Stimulated activated naive CD8-positive, alpha-beta T cell treated with anti-CD3 and anti-CD28 coated beads, Interleukin-15, amount 100 ng/mL, for 72 hours (primary cell): ENCODE data around the gene FAM24B.
"Not testable (repeated sequence)": the region's sequence is repeated elsewhere in the genome, so short reads cannot be mapped to it uniquely, and the experiment has no call there.

Experiments
- ATAC-seq: fragments of 150-1000 bp; cut with Tn5 transposase; 2 replicates; pipeline ENCODE4 v1.10.0; 2021; ENCODE audit warnings: mild to moderate bottlenecking, moderate library complexity
- DNase-seq, 2 donors: peaks; one replicate each; pipeline ENCODE4 v3.0.0; 2021 to 2022
- H3K27ac Mint-ChIP-seq, 2 donors: one replicate each; pipeline ENCODE4 v1.8.0; 2022; ENCODE audit warnings: mild to moderate bottlenecking in 2 of 2, mixed read lengths in 2 of 2, moderate library complexity in 2 of 2
- H3K27me3 Mint-ChIP-seq: one replicate; pipeline ENCODE4 v1.8.0; 2022; ENCODE audit warnings: mixed read lengths
- H3K4me1 Mint-ChIP-seq: one replicate; pipeline ENCODE4 v1.8.0; 2022; ENCODE audit warnings: mild to moderate bottlenecking, mixed read lengths
- H3K4me3 Mint-ChIP-seq, 2 donors: one replicate each; pipeline ENCODE4 v1.8.0; 2022; ENCODE audit warnings: mild to moderate bottlenecking in 2 of 2, mixed read lengths in 2 of 2, moderate library complexity in 1 of 2
- H3K9me3 Mint-ChIP-seq, 2 donors: one replicate each; pipeline ENCODE4 v1.8.0; 2022; ENCODE audit warnings: mixed read lengths in 2 of 2

Gene FAM24B

DNA sequence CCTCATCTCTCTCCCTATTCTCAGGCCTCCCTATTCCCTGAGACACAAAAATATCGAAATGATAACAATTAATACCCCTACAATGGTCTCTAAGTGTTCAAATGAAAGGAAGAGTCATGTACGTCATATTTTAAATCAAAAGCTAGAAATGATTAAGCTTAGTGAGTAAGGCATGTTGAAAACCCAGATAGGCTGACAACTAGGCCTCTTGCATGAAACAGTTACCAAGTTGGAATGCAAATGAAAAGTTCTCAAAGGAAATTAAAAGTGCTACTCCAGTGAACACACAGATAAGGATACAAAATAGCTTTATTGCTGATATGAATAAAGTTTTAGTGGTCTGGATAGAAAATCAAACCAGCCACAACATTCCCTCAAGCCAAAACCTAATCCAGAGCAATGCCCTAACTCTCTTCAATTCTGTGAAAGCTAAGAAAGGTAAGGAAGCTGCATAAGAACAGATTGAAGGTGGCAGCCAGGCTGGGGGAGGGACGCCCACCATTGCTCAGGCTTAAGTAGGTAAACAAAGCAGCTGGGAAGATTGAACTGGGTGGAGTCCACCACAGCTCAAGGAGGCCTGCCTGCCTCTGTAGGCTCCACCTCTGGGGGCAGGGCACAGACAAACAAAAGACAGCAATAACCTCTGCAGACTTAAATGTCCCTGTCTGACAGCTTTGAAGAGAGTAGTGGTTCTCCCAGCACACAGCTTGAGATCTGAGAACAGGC lies 12.5 kb downstream of the FAM24B start:
- peaks cover 15 to 18% of the 10 kb centered on the region in 2 donors for H3K9me3 Mint-ChIP-seq
- DNase-seq, H3K4me3 Mint-ChIP-seq, H3K27me3 Mint-ChIP-seq, ATAC-seq, H3K27ac Mint-ChIP-seq: not testable (repeated sequence)
- H3K4me1 Mint-ChIP-seq = peaks cover 20% of the 10 kb centered on the region

DNA sequence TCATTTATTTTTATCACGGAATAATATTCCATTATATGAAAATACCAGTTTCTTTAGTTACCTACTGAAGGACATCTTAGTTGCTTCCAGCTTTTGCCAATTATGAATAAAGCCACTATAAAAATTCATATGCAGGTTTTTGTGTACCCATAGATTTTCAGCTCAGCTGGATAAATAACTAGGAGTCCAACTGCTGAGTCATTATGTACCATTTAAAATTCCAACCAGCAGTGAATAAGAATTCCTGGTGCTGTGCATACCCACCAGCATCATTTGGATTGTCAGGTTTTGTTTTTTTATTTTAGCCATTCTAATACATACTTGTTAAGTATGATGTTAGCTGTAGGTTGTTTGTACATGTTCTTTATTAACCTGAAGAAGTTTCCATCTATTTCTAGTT lies 14.5 kb downstream of the FAM24B start:
- H3K27me3 Mint-ChIP-seq = no peaks in the 10 kb centered on the region
- no peak for DNase-seq
- no peak overlapping the region for H3K27ac Mint-ChIP-seq
- peaks cover 14 to 16% of the 10 kb centered on the region in 2 donors for H3K9me3 Mint-ChIP-seq
- H3K4me3 Mint-ChIP-seq = no peak overlapping the region
- peaks cover 16% of the 10 kb centered on the region for H3K4me1 Mint-ChIP-seq
- ATAC-seq = no peak

DNA sequence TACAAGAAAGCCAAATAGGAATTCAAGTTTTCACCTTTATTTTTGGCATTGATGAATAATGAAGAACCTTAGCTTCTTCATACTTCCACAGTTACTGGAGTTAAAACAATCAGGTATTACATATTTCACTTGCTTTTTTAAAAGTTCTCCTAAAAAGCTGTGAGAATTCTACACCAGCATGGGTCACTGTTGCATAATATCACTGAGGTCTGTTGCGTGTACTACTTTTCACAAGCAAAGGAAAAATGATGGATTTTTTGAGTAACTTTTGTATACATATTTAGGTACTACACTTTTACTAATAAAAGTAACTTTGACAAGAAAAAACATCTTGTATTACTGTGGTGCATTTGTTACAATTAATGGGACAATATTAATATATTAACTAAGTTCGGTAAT lies 15.2 kb downstream of the FAM24B start:
- Mint-ChIP-seq H3K9me3 (peaks cover 9% of the 10 kb centered on the region in 2 donors), H3K4me3 (no peak overlapping the region), H3K27me3 (no peaks in the 10 kb centered on the region), H3K27ac (no peak overlapping the region), H3K4me1 (peaks cover 10% of the 10 kb centered on the region)
- no peak for ATAC-seq
- DNase-seq = no peak

DNA sequence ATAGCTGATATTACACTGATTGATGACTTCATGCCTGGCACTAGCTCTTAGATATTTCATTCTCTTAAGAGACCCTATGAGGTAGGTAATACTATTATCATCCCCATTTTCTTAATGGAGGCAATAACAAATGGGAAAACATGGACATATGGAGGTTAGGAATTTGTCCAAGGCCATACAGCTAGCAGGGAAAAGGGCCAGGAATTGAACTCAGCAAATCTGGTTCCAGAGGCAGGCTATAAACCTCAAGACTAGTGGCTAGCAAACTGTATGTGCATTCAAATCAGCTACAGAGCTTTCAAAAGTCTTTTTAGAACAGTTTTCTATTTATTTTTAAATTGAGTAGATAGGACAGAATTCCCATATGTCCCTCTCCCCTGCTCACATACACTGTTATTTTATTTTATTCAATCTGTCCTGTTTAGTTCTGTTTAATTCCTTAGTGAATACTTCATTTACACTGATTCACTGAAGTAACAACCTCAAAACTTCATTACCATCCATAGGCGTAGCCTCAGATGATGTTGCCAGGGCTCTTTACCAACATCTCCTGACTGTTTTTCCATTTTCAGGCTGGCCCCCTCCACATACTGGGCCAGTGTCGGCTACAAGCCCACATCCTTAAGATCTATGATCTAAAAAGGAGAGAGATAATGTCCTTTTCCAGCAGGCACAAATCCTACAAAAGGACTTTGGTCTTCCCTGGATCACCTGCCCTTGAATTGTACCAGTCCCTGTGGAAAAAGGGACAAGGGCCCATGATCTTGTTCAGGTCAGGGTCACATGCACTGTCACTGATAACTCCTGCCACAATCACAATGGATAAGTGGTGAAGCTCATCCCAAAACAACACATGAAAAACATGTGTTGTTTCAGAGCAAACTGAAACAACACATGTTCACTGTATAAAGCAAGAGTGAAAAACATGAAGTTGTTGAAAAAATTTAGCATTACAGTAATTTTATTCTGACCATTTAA lies 15.9 kb downstream of the FAM24B start:
- Mint-ChIP-seq H3K4me1 (peaks cover 10% of the 10 kb centered on the region), H3K9me3 (peaks cover 8 to 9% of the 10 kb centered on the region in 2 donors), H3K27me3 (no peaks in the 10 kb centered on the region), H3K27ac (no peak overlapping the region), H3K4me3 (no peak overlapping the region)
- no peak for ATAC-seq
- DNase-seq = no peak

DNA sequence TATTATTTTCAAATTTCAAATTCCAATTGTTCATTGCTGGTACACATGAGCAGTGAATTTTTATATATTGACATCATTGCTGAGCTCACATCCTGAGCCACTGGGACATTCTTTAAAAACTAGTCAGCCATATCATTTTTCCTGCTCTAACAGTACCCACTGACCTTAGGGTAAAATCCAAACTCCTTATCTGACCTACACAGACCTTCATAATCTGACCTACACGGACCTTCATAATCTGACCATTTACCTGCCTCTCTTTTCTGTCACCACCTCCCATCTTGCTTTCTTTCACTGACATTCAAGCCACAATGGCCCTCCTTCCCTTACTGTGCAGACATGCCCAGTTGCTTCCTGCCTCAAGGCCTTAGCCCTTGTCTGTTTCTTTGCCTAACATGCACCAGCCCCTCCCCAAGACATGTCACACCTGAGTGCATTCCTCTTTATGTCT lies 17.6 kb downstream of the FAM24B start:
- peaks cover 5 to 6% of the 10 kb centered on the region in 2 donors for H3K9me3 Mint-ChIP-seq
- no peak overlapping the region for H3K4me3 Mint-ChIP-seq
- no peak for ATAC-seq
- peaks cover 7% of the 10 kb centered on the region for H3K4me1 Mint-ChIP-seq
- DNase-seq = no peak
- no peak overlapping the region for H3K27ac Mint-ChIP-seq
- no peaks in the 10 kb centered on the region for H3K27me3 Mint-ChIP-seq

DNA sequence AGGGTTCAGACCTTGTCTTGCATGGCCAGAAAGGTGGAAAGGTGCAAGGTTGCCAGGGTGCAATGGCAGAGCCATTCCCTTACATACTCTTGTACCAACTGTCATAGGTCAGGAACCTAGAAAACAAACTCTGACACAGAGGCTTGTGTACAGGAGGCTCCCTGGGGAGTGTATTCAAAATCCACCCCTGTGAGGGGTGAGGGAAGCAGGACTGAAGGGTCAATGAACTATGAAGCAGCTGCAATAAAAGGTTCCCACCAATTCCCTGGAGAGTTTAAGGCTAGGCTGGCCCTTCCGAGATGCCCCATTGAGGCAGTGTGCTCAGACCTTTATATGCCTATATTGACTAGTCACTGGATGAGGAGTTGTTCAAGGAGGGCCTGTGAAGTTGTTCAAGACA lies 19.9 kb downstream of the FAM24B start:
- ATAC-seq = no peak
- H3K4me3 Mint-ChIP-seq = no peak overlapping the region
- DNase-seq = no peak
- no peak overlapping the region for H3K27ac Mint-ChIP-seq
- H3K4me1 Mint-ChIP-seq = peaks cover 14% of the 10 kb centered on the region
- H3K9me3 Mint-ChIP-seq = no peaks in the 10 kb centered on the region
- H3K27me3 Mint-ChIP-seq = no peaks in the 10 kb centered on the region

DNA sequence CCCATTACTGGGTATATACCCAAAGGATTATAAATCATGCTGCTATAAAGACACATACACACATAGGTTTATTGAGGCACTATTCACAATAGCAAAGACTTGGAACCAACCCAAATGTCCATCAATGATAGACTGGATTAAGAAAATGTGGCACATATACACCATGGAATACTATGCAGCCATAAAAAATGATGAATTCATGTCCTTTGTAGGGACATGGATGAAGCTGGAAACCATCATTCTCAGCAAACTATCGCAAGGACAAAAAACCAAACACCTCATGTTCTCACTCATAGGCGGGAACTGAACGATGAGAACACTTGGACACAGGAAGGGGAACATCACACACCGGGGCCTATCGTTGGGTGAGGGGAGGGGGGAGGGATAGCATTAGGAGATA lies 21.3 kb downstream of the FAM24B start:
- H3K4me1 Mint-ChIP-seq = peaks cover 27% of the 10 kb centered on the region

DNA sequence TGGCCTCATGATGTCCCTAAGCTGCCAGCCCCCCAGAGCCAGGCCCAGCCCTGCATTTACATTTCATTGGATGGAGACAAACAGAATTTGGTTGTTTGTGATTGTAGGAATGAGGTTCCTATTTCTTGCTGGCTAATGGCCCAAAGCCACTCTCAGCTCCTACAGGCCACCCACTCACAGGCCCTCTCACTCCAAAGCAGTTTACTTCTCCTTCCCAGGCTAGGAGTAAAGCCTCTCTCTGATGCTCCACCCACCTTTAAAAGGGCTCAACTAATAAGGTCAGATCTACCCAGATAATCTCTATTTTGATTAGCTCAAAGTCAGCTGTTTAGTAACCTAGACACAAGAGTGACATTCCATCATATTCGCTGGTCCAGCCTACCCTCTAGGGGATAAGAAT lies 22.5 kb downstream of the FAM24B start:
- no peaks in the 10 kb centered on the region for H3K9me3 Mint-ChIP-seq
- no peaks in the 10 kb centered on the region for H3K27me3 Mint-ChIP-seq
- peak overlapping the region in 1 of 2 donors; percentile 68 for H3K27ac Mint-ChIP-seq
- peaks cover 28% of the 10 kb centered on the region for H3K4me1 Mint-ChIP-seq
- ATAC-seq (no peak), DNase-seq (no peak)
- H3K4me3 Mint-ChIP-seq = no peak overlapping the region

More for the DNA sequence above, 21.3 kb downstream of the FAM24B start:
- not testable (repeated sequence) for ATAC-seq, H3K9me3 Mint-ChIP-seq, H3K4me3 Mint-ChIP-seq, H3K27ac Mint-ChIP-seq, DNase-seq, H3K27me3 Mint-ChIP-seq

DNA sequence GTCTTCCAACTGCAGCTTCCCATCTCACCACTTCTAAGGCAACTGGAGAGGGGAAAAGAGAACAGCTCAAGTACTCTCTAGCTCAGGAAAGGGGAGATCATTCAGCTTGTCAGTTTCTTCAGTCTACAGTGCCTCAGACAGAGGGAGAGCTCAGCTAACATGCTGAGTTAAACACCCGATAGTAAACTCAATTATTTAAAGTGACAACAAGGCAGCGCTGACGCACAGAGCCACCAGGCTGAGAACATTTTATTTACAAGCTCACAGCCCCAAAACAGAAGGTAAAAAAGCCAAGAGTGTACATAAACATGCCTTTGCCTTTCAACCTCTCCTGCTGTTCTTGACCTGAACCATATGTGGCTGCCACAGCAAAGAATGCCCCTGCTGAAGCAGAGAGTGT lies 23.6 kb downstream of the FAM24B start:
- DNase-seq (no peak), ATAC-seq (no peak)
- Mint-ChIP-seq H3K27ac (no peak overlapping the region), H3K9me3 (no peaks in the 10 kb centered on the region), H3K4me1 (peaks cover 28% of the 10 kb centered on the region), H3K4me3 (no peak overlapping the region), H3K27me3 (no peaks in the 10 kb centered on the region)

DNA sequence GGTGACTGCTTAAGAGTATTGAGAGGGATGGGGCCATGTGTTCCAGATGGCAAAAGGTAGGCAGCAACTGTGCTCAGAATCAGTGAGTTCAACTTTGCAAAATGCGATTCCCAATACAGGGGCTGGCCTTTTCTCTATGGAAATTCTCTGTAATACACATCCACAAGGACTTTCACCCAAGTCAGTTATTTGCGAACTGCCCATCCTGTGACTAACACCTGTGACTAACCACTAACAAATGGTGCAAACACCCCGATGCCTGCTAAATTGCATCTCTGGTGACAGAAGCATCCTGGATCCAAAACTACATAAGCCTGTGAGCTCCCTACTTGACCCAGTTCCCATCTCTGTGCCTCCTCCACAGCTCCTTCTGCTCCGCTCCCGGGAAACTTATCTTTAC lies 24.7 kb downstream of the FAM24B start:
- H3K9me3 Mint-ChIP-seq = no peaks in the 10 kb centered on the region
- H3K27me3 Mint-ChIP-seq = no peaks in the 10 kb centered on the region
- H3K4me1 Mint-ChIP-seq = peaks cover 28% of the 10 kb centered on the region
- H3K27ac Mint-ChIP-seq = no peak overlapping the region
- ATAC-seq (no peak), DNase-seq (no peak)
- no peak overlapping the region for H3K4me3 Mint-ChIP-seq

DNA sequence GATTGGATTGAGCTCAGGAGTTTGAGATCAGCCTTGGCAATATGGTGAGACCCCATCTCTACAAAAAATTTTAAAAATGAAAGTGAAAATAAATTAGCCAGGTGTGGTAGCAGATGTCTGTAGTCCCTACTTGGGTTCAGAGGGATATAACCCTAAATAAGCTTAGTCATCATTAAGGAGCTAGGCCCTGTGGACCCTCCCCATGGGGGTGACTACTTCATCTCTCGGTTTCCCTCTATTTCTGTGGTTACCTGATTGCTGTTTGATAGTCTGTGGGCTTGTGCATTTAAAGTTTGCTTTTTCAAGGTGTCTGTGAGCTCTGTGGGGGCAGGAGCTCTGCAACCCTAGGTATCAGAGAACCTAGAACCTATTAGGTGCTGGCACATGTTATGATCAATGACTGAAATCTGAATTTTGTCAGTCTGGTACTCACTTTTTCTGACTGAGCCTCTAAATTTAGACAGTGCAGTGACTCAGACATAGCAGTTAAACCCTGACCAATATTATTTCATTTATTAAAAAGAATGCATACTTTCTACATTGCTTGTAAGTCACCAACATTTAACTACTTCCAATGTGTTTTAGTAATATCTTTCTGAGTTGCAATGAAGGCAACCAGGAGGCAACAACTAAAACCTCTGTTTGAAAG lies 25.6 kb downstream of the FAM24B start:
- ATAC-seq (no peak), DNase-seq (no peak)
- no peak overlapping the region for H3K4me3 Mint-ChIP-seq
- peak overlapping the region; percentile 11 to 83 for H3K27ac Mint-ChIP-seq
- H3K4me1 Mint-ChIP-seq = peaks cover 28% of the 10 kb centered on the region
- H3K27me3 Mint-ChIP-seq = no peaks in the 10 kb centered on the region
- H3K9me3 Mint-ChIP-seq = no peaks in the 10 kb centered on the region

DNA sequence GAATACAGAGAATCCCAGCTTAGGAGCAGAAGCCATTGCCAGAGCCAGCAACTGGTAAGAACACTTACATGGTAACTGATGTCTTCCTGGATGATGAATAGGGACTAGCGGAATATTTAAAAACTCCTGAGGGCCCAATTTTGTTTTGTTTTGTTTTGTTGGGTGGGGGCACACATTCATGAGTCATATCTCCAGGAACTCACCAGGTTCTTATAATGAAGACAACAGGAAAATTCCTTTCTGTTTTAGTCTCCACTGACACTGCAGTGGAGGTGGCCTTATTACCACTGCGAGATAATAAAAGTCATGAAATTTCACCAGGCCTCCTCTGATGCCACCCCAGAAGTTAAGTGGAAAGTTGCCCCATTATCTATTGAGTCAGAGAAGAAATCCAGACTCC lies 27.1 kb downstream of the FAM24B start:
- no peak for ATAC-seq
- no peak overlapping the region for H3K4me3 Mint-ChIP-seq
- no peak for DNase-seq
- H3K9me3 Mint-ChIP-seq = no peaks in the 10 kb centered on the region
- H3K27me3 Mint-ChIP-seq = no peaks in the 10 kb centered on the region
- H3K4me1 Mint-ChIP-seq = peaks cover 28% of the 10 kb centered on the region
- no peak overlapping the region for H3K27ac Mint-ChIP-seq

DNA sequence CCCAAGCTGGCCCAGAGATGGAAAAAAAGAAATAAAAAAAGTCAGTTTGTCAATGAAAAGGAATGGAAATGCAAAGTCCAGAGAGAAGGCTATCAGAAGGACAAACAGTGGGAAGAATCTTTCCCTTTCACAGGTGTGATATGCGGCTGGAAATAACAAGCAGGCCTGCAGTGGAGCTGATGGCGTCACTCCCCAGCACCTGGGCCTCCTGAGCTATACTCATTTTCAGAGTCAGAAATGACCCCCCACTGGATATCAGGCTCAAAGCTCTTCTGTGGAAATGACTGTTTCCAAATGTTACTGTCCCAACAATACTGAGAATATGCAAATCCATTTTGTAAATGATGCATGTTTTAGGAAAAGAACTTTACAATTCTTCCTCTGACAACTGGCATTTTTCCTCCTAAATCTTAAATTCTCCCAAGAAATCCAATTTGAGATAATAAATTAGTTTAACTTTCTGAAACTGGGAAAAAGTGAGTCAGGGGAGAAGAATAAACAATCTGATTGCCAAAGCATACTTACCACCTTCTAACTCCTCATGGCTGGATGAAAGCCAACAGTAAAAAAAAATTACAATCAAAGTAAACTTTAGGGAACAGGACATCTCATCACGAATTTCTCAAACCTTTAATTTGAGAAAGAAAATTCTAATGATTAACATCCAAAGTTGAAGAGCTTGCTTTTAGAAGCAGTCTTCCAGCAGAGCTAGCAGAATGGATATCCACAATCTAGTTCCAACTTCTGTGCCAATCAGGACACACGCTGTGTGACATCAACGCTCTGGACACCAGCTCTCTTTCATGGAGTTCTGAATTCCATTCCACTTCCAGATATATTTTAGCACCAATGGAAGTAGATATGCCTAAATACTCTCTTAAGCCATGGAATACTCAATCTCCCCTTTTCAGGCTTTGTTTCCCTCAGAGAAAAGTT lies 28.4 kb downstream of the FAM24B start:
- Mint-ChIP-seq H3K27me3 (no peaks in the 10 kb centered on the region), H3K4me3 (no peak overlapping the region), H3K4me1 (peaks cover 28% of the 10 kb centered on the region), H3K9me3 (peaks cover 5 to 9% of the 10 kb centered on the region in 2 donors), H3K27ac (no peak overlapping the region)
- ATAC-seq (no peak), DNase-seq (no peak)

DNA sequence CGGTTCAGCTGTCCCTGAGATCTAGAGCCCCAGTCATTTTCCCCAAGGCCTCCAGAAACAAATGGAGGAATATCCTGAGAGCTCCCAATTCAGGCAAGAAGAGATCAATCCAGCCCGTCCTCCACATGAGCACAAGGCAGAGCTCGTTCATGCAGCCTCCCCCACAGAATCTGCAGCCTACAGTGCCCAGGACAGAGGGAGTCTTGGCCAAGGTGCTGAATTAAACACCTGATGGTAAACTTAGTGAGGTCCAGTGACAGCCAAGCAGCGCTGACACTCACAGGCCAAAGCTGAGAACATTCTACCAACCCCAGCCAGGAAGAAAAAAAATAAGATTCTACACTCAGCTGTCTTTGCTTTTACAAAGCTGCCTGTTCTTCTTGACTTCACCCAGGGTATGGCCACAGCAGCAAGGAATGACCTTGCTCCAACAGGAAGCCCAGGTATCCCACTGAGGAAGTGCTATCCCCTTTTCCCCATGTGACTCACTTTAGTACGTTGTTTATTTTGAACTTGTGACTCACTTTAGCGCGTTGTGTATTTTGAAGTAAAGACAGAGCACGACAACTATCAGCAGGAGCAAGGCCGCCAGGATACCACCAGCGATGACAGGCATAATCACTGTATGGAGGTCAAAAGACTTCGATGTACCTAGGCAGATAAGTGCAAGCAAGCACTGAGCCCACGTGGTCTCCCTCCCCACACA lies 29.3 kb downstream of the FAM24B start:
- H3K9me3 Mint-ChIP-seq = peaks cover 5 to 12% of the 10 kb centered on the region in 2 donors
- ATAC-seq (no peak), DNase-seq (no peak)
- no peak overlapping the region for H3K4me3 Mint-ChIP-seq
- H3K27me3 Mint-ChIP-seq = no peaks in the 10 kb centered on the region
- peak overlapping the region in 1 of 2 donors; percentile 4 for H3K27ac Mint-ChIP-seq
- H3K4me1 Mint-ChIP-seq = peaks cover 19% of the 10 kb centered on the region
